EH (cell line): ENCODE data around the gene LIFR.
"Not testable (repeated sequence)": the region's sequence is repeated elsewhere in the genome, so short reads cannot be mapped to it uniquely, and the experiment has no call there.

Source experiments
- DNase-seq: peaks from one replicate; pipeline ENCODE4 v3.0.0-alpha.2; 2015; ENCODE audit warnings: low read depth

The LIFR gene

GRCh38 chr5:38582293-38582974 lies 26.0 kb upstream of the LIFR start:
- no peak for DNase-seq

- DNase-seq, result no peak
Observed at GRCh38 chr5:38581597-38581996, 25.2 kb upstream of the LIFR start.

GRCh38 chr5:38579105-38579504 lies 22.7 kb upstream of the LIFR start:
- DNase-seq, result no peak

- no peak for DNase-seq
Observed at GRCh38 chr5:38576961-38577684, 20.7 kb upstream of the LIFR start.

GRCh38 chr5:38576442-38576841 lies 20.0 kb upstream of the LIFR start:
- DNase-seq, result no peak

GRCh38 chr5:38575476-38575875 lies 19.0 kb upstream of the LIFR start:
- no peak for DNase-seq

GRCh38 chr5:38574009-38574408 lies 17.6 kb upstream of the LIFR start:
- no peak for DNase-seq

GRCh38 chr5:38573521-38573920 lies 17.1 kb upstream of the LIFR start:
- no peak for DNase-seq

GRCh38 chr5:38569180-38569579 lies 12.7 kb upstream of the LIFR start:
- DNase-seq, result no peak

GRCh38 chr5:38567306-38567705 lies 10.9 kb upstream of the LIFR start:
- not testable (repeated sequence) for DNase-seq

GRCh38 chr5:38563624-38564023 lies 7.2 kb upstream of the LIFR start:
- DNase-seq, result no peak

- DNase-seq, result no peak
Observed at GRCh38 chr5:38562444-38563210, 6.2 kb upstream of the LIFR start.

GRCh38 chr5:38559428-38559827 lies 3.0 kb upstream of the LIFR start:
- DNase-seq, result no peak

GRCh38 chr5:38557792-38558191 lies 1.3 kb upstream of the LIFR start:
- no peak for DNase-seq

GRCh38 chr5:38557308-38557710 lies 863 bp upstream of the LIFR start:
- no peak for DNase-seq

GRCh38 chr5:38556088-38556598 lies 303 bp downstream of the LIFR start:
- DNase-seq, result no peak

- DNase-seq, result no peak
Observed at GRCh38 chr5:38555354-38556087, 925 bp downstream of the LIFR start.

GRCh38 chr5:38554861-38555260 lies 1.6 kb downstream of the LIFR start:
- DNase-seq, result no peak

GRCh38 chr5:38554403-38554802 lies 2.0 kb downstream of the LIFR start:
- DNase-seq, result no peak

GRCh38 chr5:38553001-38553521 lies 3.4 kb downstream of the LIFR start:
- no peak for DNase-seq

- DNase-seq, result peak; percentile 65
Observed at GRCh38 chr5:38551030-38552017, 5.1 kb downstream of the LIFR start.
